C4-2B (cell line): Measurements from ENCODE around the gene ASTE1.

ENCODE experiments used
- ZFX ChIP-seq: fragments of 450-650 bp; IDR thresholded peaks from 2 replicates; pipeline ENCODE4 v1.6.1; 2017
- TF ChIP-seq, protein P1 (sequence below): fragments of 450-650 bp; conservative IDR thresholded peaks from 2 replicates; pipeline ENCODE4 v1.5.1; 2017; ENCODE audit warnings: mild to moderate bottlenecking

GRCh38 chr3:130963878-130964277 lies 62.7 kb downstream of the ASTE1 start:
- TF ChIP-seq, protein P1, sequence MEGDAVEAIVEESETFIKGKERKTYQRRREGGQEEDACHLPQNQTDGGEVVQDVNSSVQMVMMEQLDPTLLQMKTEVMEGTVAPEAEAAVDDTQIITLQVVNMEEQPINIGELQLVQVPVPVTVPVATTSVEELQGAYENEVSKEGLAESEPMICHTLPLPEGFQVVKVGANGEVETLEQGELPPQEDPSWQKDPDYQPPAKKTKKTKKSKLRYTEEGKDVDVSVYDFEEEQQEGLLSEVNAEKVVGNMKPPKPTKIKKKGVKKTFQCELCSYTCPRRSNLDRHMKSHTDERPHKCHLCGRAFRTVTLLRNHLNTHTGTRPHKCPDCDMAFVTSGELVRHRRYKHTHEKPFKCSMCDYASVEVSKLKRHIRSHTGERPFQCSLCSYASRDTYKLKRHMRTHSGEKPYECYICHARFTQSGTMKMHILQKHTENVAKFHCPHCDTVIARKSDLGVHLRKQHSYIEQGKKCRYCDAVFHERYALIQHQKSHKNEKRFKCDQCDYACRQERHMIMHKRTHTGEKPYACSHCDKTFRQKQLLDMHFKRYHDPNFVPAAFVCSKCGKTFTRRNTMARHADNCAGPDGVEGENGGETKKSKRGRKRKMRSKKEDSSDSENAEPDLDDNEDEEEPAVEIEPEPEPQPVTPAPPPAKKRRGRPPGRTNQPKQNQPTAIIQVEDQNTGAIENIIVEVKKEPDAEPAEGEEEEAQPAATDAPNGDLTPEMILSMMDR: no peak
- TF ChIP-seq ZFX: no peak
